AG09309 (cell line): ENCODE data around the gene OR5W2.
"Not testable (repeated sequence)": the region's sequence is repeated elsewhere in the genome, so short reads cannot be mapped to it uniquely, and the experiment has no call there.

Source experiments
- DNase-seq: peaks from one replicate; pipeline ENCODE4 v3.0.0-alpha.2; 2010; ENCODE audit warnings: low read depth
- H3K4me3 ChIP-seq: 2 replicates; pipeline ENCODE4 v1.5.1; 2011; ENCODE audit warnings: mild to moderate bottlenecking, low read depth, low read length, moderate library complexity; ENCODE audit not compliant: control insufficient read depth
- CTCF ChIP-seq: IDR thresholded peaks from 2 replicates; pipeline ENCODE4 v1.5.1; 2011; ENCODE audit warnings: mild to moderate bottlenecking, low read depth, low read length, inconsistent platforms; ENCODE audit not compliant: insufficient read depth, control insufficient read depth; ENCODE audit errors: missing control alignments

OR5W2 gene

GRCh38 chr11:55902308-55902707, 12.1 kb downstream of the OR5W2 start:
- H3K4me3 ChIP-seq = no peak overlapping the region
- no peak for TF ChIP-seq CTCF
- DNase-seq = no peak

GRCh38 chr11:55895216-55895615, 19.2 kb downstream of the OR5W2 start:
- no peak for TF ChIP-seq CTCF
- no peak overlapping the region for H3K4me3 ChIP-seq
- DNase-seq = no peak

GRCh38 chr11:55885481-55885880, 28.9 kb downstream of the OR5W2 start:
- not testable (repeated sequence) for H3K4me3 ChIP-seq, DNase-seq

- H3K4me3 ChIP-seq, DNase-seq: not testable (repeated sequence)
These were observed 29.4 kb downstream of the OR5W2 start for GRCh38 chr11:55884995-55885394.

- not testable (repeated sequence) for DNase-seq, H3K4me3 ChIP-seq
These were observed 31.4 kb downstream of the OR5W2 start, which contains the start of gene TRIM51 for GRCh38 chr11:55882997-55883396. Gene TRIM51, plus strand, starts transcription at chr11:55883297. Its CDS starts 2,132 bp downstream, at chr11:55885429.

GRCh38 chr11:55873146-55873545, 41.2 kb downstream of the OR5W2 start:
- not testable (repeated sequence) for DNase-seq, H3K4me3 ChIP-seq

GRCh38 chr11:55872731-55873130, 41.7 kb downstream of the OR5W2 start:
- not testable (repeated sequence) for H3K4me3 ChIP-seq, DNase-seq

- not testable (repeated sequence) for DNase-seq, H3K4me3 ChIP-seq
These were observed 47.0 kb downstream of the OR5W2 start for GRCh38 chr11:55867354-55867753.
